AG04449 (cell line): ENCODE data around the gene RAD18.

Experiments
- CTCF ChIA-PET: fragments of 350-600 bp; formaldehyde crosslinking; extraction: SDS; loops from one replicate; lab custom pipeline; 2021; ENCODE audit warnings: antibody characterized with exemption; lab: Yijun Ruan, JAX
- POLR2A ChIA-PET: fragments of 400-600, 350-600 bp; formaldehyde crosslinking; extraction: SDS; loops from one replicate; lab custom pipeline; 2020; ENCODE audit warnings: antibody characterized with exemption, inconsistent platforms; lab: Yijun Ruan, JAX
- DNase-seq: peaks from one replicate; pipeline ENCODE4 v3.0.0-alpha.2; 2010; ENCODE audit warnings: low read depth, low spot score
- H3K4me3 ChIP-seq: 2 replicates; pipeline ENCODE4 v1.5.1; 2011; ENCODE audit warnings: low read depth, mild to moderate bottlenecking, control low read depth, low read length
- TF ChIP-seq, protein P1 (sequence below): IDR thresholded peaks from one replicate; pipeline ENCODE4 v1.5.1; 2011; ENCODE audit warnings: mild to moderate bottlenecking, moderate library complexity, low read length, control low read depth, inconsistent platforms; ENCODE audit not compliant: insufficient read depth; ENCODE audit errors: missing control alignments

Gene RAD18

DNA sequence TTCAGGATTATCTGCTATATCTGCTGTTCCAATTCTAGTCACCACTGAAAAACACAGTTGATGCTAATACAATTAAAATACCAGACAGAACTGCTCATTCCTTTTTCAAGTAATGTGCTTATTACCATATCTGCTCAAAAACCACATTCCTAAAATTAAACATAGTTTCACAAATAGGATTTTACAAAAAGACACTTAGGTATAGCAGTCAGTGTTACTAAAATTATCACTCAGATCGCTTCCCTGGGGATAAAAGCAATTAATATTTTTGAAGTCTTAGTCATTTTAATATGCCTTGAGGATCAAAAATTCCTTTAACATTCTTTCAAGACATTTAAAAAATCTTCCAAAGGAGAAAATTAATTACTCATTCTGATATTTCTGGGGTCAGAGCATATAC, 71.5 kb downstream of the RAD18 start:
- ChIA-PET POLR2A (interaction anchor here (0.9 to 2.7 kb wide), 3 partner anchors 40 to 124 kb away, joined by 3 to 8 read pairs (median 7); partner anchors contain the start of gene OXTR), CTCF (interaction anchor here (0.8 to 2.3 kb wide), 7 partner anchors 44 to 126 kb away, joined by 3 to 18 read pairs (median 3); partner anchors contain the start of gene OXTR)
- DNase-seq, result peak; percentile 53
- H3K4me3 ChIP-seq, result no peak overlapping the region
- TF ChIP-seq, protein P1, sequence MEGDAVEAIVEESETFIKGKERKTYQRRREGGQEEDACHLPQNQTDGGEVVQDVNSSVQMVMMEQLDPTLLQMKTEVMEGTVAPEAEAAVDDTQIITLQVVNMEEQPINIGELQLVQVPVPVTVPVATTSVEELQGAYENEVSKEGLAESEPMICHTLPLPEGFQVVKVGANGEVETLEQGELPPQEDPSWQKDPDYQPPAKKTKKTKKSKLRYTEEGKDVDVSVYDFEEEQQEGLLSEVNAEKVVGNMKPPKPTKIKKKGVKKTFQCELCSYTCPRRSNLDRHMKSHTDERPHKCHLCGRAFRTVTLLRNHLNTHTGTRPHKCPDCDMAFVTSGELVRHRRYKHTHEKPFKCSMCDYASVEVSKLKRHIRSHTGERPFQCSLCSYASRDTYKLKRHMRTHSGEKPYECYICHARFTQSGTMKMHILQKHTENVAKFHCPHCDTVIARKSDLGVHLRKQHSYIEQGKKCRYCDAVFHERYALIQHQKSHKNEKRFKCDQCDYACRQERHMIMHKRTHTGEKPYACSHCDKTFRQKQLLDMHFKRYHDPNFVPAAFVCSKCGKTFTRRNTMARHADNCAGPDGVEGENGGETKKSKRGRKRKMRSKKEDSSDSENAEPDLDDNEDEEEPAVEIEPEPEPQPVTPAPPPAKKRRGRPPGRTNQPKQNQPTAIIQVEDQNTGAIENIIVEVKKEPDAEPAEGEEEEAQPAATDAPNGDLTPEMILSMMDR, result no peak

GRCh38 chr3:8891303-8891702, 72.0 kb downstream of the RAD18 start:
- no peak for DNase-seq
- CTCF ChIA-PET, result interaction anchor here (1.1 to 6.7 kb wide), 5 partner anchors 42 to 125 kb away, joined by 3 to 77 read pairs (median 3); partner anchors contain the start of gene OXTR
- TF ChIP-seq, protein P1, result no peak
- POLR2A ChIA-PET, result interaction anchor here (0.8 to 2.7 kb wide), 4 partner anchors 34 to 124 kb away, joined by 3 to 8 read pairs (median 3); partner anchors contain the start of gene OXTR
- no peak overlapping the region for H3K4me3 ChIP-seq

- DNase-seq, result peak; percentile 91
- H3K4me3 ChIP-seq, result no peak overlapping the region
- CTCF ChIA-PET, result interaction anchor here (0.9 to 6.7 kb wide), 10 partner anchors 12 to 126 kb away, joined by 3 to 77 read pairs (median 4); partner anchors contain the start of gene OXTR
- TF ChIP-seq, protein P1, result no peak
- POLR2A ChIA-PET, result interaction anchor here (0.8 to 3.3 kb wide), 5 partner anchors 37 to 119 kb away, joined by 3 to 25 read pairs (median 8); partner anchors contain the start of gene OXTR
Observed at GRCh38 chr3:8888301-8888915, 74.9 kb downstream of the RAD18 start.

DNA sequence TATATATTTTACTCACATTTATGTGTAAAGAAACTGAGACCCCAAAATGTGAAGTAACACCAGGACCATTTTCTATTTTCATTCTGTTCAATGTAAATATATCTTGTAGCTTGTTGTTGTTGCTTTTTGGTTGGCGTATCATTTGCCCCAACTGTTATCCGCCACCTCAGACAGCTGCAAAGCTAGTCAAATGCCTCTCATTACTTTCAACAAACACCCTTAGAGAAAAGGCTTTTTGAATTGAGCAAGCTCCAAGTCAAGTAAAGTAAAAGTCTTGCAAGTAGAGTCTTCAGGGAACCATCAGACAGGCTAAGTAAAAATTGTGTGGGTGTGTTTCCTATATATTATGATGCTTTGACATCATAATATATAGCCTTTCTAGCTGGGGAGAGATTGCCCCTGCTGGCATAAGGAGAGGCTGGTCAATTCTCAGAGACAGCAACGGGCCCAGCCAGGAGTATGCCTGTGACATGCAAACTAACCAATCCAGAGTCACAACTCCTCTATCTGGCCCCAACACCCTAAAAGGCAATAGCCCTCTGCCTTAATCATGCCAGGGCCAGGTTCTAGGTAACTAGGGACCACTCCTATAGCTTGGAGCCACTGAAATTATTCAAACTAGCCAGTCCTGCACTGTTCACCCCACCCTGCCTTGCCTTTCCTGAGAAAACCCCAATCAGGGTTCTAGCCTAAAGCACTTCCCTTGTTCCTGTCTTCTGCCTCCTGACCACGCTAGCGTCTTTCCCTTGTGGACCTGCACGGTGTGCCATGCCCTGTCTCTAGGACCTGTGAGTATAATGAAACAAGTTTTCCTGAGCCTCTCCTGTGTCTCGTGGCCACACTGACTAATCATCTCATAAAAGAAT, 75.6 kb downstream of the RAD18 start:
- DNase-seq, result no peak
- ChIA-PET CTCF (interaction anchor here (1.0 to 6.7 kb wide), 13 partner anchors 12 to 415 kb away, joined by 3 to 77 read pairs (median 4); partner anchors contain the start of gene OXTR), POLR2A (interaction anchor here (0.5 to 3.3 kb wide), 8 partner anchors 15 to 118 kb away, joined by 3 to 25 read pairs (median 6); partner anchors contain the start of gene OXTR)
- no peak overlapping the region for H3K4me3 ChIP-seq
- TF ChIP-seq, protein P1, result no peak

DNA sequence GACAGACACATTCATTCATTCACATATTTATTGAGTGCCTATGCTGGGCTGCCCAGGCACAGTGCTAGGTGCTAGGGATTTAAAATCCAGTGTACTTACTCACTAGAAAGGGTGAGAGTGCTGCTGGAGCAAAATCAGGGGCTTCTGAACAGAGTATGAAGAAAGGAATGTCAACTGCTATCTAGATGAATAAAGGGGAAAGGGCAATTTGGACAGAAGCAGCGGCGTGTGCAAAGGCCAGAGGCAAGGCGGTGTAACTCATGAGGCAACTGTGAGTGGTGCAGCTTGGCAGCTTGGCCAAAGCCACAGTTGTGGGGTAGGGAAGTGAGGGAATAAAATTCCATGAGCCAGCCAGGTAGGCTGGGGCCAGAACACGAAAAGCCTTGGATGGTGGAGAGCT, 76.7 kb downstream of the RAD18 start:
- no peak overlapping the region for H3K4me3 ChIP-seq
- POLR2A ChIA-PET, result interaction anchor here (1.3 to 3.3 kb wide), 3 partner anchors 14 to 117 kb away, joined by 4 to 25 read pairs (median 8); partner anchors contain the start of gene OXTR
- CTCF ChIA-PET, result interaction anchor here (1.0 to 6.7 kb wide), 9 partner anchors 12 to 416 kb away, joined by 3 to 77 read pairs (median 4); partner anchors contain the start of gene OXTR
- TF ChIP-seq, protein P1, result no peak
- DNase-seq, result no peak
